Adrenal gland (tissue), 12 donors: ENCODE results near the gene NPS. TPM values are rescaled to one million over a fixed set of nuclear protein-coding genes. Genes with fewer than 3 reads are reported as not detected.

Source experiments
- DNase-seq, 7 donors: peaks; one replicate each; pipeline ENCODE4 v3.0.0-alpha.2; 2019 to 2020
- H3K27ac ChIP-seq, 5 donors: fragments of 200-600 bp; sonication (generic) in 4 of 5; 1 replicate in 3 of 5; 2 replicates in 2 of 5; pipeline versions ENCODE4 v1.5.1 to v1.8.0; 2016 to 2020; ENCODE audit warnings: mild to moderate bottlenecking in 1 of 5
- H3K27me3 ChIP-seq: fragments of 200-600 bp; 2 replicates; pipeline ENCODE4 v1.8.0; 2021
- H3K36me3 ChIP-seq, 2 donors: fragments of 200-600 bp; replicated peaks in 1 of 2; 1 replicate in 1 of 2; 2 replicates in 1 of 2; pipeline versions ENCODE4 v1.5.1 to v1.8.0; 2018 to 2022
- H3K4me1 ChIP-seq, 2 donors: fragments of 200-600 bp; replicated peaks in 1 of 2; 1 replicate in 1 of 2; 2 replicates in 1 of 2; pipeline versions ENCODE4 v1.5.1 to v1.8.0; 2018 to 2021
- H3K4me3 ChIP-seq, 4 donors: fragments of 200-600 bp; sonication (generic) in 3 of 4; one replicate each; pipeline ENCODE4 v1.5.1; 2016 to 2018
- H3K9me3 ChIP-seq, 3 donors: fragments of 200-600 bp; sonication (generic) in 1 of 3; replicated peaks in 1 of 3; 1 replicate in 2 of 3; 2 replicates in 1 of 3; pipeline versions ENCODE4 v1.5.1 to v1.8.0; 2016 to 2021
- CTCF ChIP-seq, 6 experiments: fragments of 450-650 bp in 4 of 6; fragments of 200-600 bp in 2 of 6; sonication (generic) in 1 of 6; IDR thresholded peaks; 1 replicate in 5 of 6; 2 replicates in 1 of 6; pipeline versions ENCODE4 v1.5.1 to v1.8.0; 2016 to 2021; ENCODE audit warnings: antibody characterized with exemption in 6 of 6, mild to moderate bottlenecking in 2 of 6, moderate library complexity in 1 of 6
- POLR2A ChIP-seq, 2 donors: fragments of 450-650 bp; IDR thresholded peaks; one replicate each; pipeline ENCODE4 v1.6.1; 2017; ENCODE audit warnings: antibody characterized with exemption in 2 of 2, mild to moderate bottlenecking in 2 of 2, moderate library complexity in 1 of 2
- WGBS, 4 donors: extraction: QIAGEN DNeasy Blood & Tissue Kit in 2 of 4; methylation state at CpG; one replicate each; pipeline versions ENCODE4 v1.1.5 to v1.1.7; 2013 to 2017; 5-methylcytosine and 5-hydroxymethylcytosine counted together
- intact Hi-C, 2 donors: fragments of 100-400 bp; cut with DNase I; formaldehyde crosslinking; loops; one replicate each; pipeline versions ENCODE4 v1.14.1 to v1.15.0; 2022 to 2023
- polyA plus RNA-seq, 3 donors: library from polyadenylated mRNA; stranded (reverse); fragments of 200-250 nt in 2 of 3; fragments of 350-450 nt in 1 of 3; fragmentation: Illumina TruSeq in 1 of 3; extraction: RNeasy Lipid Tissue Mini Kit (QIAGEN cat#74804) in 1 of 3; gene quantifications; one replicate each; pipeline ENCODE4 v1.2.3, GENCODE V29; 2013 to 2014
- total RNA-seq, 9 donors: library from RNA; depleted of rRNA in 4 of 9; stranded (reverse); fragments of >200 nt in 4 of 9; fragments of 120-200 nt in 1 of 9; fragmentation: NEBNext Ultra II Directional in 1 of 9; extraction: Animal tissue kit (Norgen Biotek cat#: 25700) in 1 of 9; gene quantifications; one replicate each; pipeline versions ENCODE4 v1.1.0 to v1.2.4, GENCODE V29; 2013 to 2023
- donor health status: healthy with polysubstance abuse.
- donor health status: Bipolar disorder and iron deficiency.
- donor health status: DM: yes; HTN: yes; CAD: no.
- donor health status: DM: no; HTN: no; CAD: no.
- donor health status: DM: no; HTN: no; CAD: no.
- donor health status: DM: yes; HTN: yes; CAD: no.

The NPS gene
- total and polyA plus RNA-seq, 12 donors, result not detected

GRCh38 chr10:127580822-127581221 is 31.7 kb downstream of the NPS start:
- DNase-seq, result no peak
- no peaks in the 10 kb centered on the region for H3K36me3 ChIP-seq
- TF ChIP-seq POLR2A (IDR thresholded peaks at IDR 0.05), result no peak
- no peak for TF ChIP-seq CTCF (IDR thresholded peaks at IDR 0.05)
- H3K4me3 ChIP-seq, result no peak overlapping the region
- no peak overlapping the region for H3K27ac ChIP-seq
- 70 to 77% (median 75%) methylated on average over 13 to 17 of the region's 17 CpGs for WGBS, 4 donors
- H3K4me1 ChIP-seq, result no peaks in the 10 kb centered on the region
- no peaks in the 10 kb centered on the region for H3K9me3 ChIP-seq
- intact Hi-C loops, result no loop called here
- peaks cover 3% of the 10 kb centered on the region for H3K27me3 ChIP-seq

GRCh38 chr10:127585519-127586023 is 36.5 kb downstream of the NPS start:
- H3K27ac ChIP-seq, result no peak overlapping the region
- intact Hi-C loops, result no loop called here
- no peak for DNase-seq
- no peaks in the 10 kb centered on the region for H3K4me1 ChIP-seq
- no peaks in the 10 kb centered on the region for H3K9me3 ChIP-seq
- TF ChIP-seq CTCF (IDR thresholded peaks at IDR 0.05) (no peak), POLR2A (IDR thresholded peaks at IDR 0.05) (no peak)
- H3K27me3 ChIP-seq, result no peaks in the 10 kb centered on the region
- no peak overlapping the region for H3K4me3 ChIP-seq
- H3K36me3 ChIP-seq, result no peaks in the 10 kb centered on the region
- WGBS, 4 donors, result 64 to 72% (median 67%) methylated on average over 4 of the region's 4 CpGs

- 31 to 43% (median 40%) methylated on average over 4 of the region's 4 CpGs for WGBS, 4 donors
- TF ChIP-seq POLR2A (IDR thresholded peaks at IDR 0.05), result no peak
- TF ChIP-seq CTCF (IDR thresholded peaks at IDR 0.05), result no peak
- intact Hi-C loops, result no loop called here
These were observed 38.7 kb downstream of the NPS start for GRCh38 chr10:127587668-127588365.

GRCh38 chr10:127592586-127592985 is 43.5 kb downstream of the NPS start:
- no peak for TF ChIP-seq POLR2A (IDR thresholded peaks at IDR 0.05)
- no peak for TF ChIP-seq CTCF (IDR thresholded peaks at IDR 0.05)
- Histone ChIP-seq H3K36me3 (no peaks in the 10 kb centered on the region), H3K27ac (no peak overlapping the region), H3K27me3 (no peaks in the 10 kb centered on the region), H3K4me3 (no peak overlapping the region), H3K4me1 (no peaks in the 10 kb centered on the region), H3K9me3 (no peaks in the 10 kb centered on the region)
- DNase-seq, result no peak
- intact Hi-C loops, result no loop called here
- WGBS, 4 donors, result 52 to 77% (median 61%) methylated on average over 7 of the region's 7 CpGs

More at GRCh38 chr10:127587668-127588365, 38.7 kb downstream of the NPS start:
- Histone ChIP-seq H3K27me3 (no peaks in the 10 kb centered on the region), H3K27ac (no peak overlapping the region), H3K4me3 (no peak overlapping the region), H3K9me3 (no peaks in the 10 kb centered on the region), H3K36me3 (no peaks in the 10 kb centered on the region), H3K4me1 (no peaks in the 10 kb centered on the region)
- DNase-seq, result no peak
